Left ventricle myocardium inferior (tissue), 1 donor: ENCODE results near the gene DDX1. TPM values are rescaled to one million over a fixed set of nuclear protein-coding genes. Genes with fewer than 3 reads are reported as not detected.
"Not testable (repeated sequence)": the region's sequence is repeated elsewhere in the genome, so short reads cannot be mapped to it uniquely, and the experiment has no call there.

Source experiments
- DNase-seq: peaks from one replicate; pipeline ENCODE4 v3.0.0-alpha.2; 2020
- H3K27ac ChIP-seq: fragments of 200-600 bp; replicated peaks from 2 replicates; pipeline ENCODE4 v1.8.0; 2021
- H3K27me3 ChIP-seq: fragments of 200-600 bp; 2 replicates; pipeline ENCODE4 v1.8.0; 2021; ENCODE audit warnings: low read depth
- H3K36me3 ChIP-seq: fragments of 200-600 bp; 2 replicates; pipeline ENCODE4 v1.8.0; 2021
- H3K4me1 ChIP-seq: fragments of 200-600 bp; 2 replicates; pipeline ENCODE4 v1.8.0; 2021
- H3K4me3 ChIP-seq: fragments of 200-600 bp; 2 replicates; pipeline ENCODE4 v1.8.0; 2021; ENCODE audit warnings: mild to moderate bottlenecking, moderate library complexity
- H3K9me3 ChIP-seq: fragments of 200-600 bp; replicated peaks from 2 replicates; pipeline ENCODE4 v1.8.0; 2021
- intact Hi-C: fragments of 100-400 bp; cut with micrococcal nuclease; formaldehyde crosslinking; loops from one replicate; pipeline ENCODE4 v1.11.0; 2022
- total RNA-seq: library from RNA; stranded (reverse); fragmentation: NEBNext Ultra II Directional; extraction: Animal tissue kit (Norgen Biotek cat#: 25700); gene quantifications from one replicate; pipeline ENCODE4 v1.2.1, GENCODE V29; 2021
- TF ChIP-seq, protein P1 (sequence below): fragments of 200-600 bp; IDR thresholded peaks from 2 replicates; pipeline ENCODE4 v1.8.0; 2021; ENCODE audit warnings: antibody characterized with exemption, mild to moderate bottlenecking, borderline replicate concordance
- donor health status: DM: no; HTN: yes; CAD: no; lungs with severe emphysema.

The DDX1 gene
- total RNA-seq, 1 donor from 2014 or later = 156 TPM

DNA sequence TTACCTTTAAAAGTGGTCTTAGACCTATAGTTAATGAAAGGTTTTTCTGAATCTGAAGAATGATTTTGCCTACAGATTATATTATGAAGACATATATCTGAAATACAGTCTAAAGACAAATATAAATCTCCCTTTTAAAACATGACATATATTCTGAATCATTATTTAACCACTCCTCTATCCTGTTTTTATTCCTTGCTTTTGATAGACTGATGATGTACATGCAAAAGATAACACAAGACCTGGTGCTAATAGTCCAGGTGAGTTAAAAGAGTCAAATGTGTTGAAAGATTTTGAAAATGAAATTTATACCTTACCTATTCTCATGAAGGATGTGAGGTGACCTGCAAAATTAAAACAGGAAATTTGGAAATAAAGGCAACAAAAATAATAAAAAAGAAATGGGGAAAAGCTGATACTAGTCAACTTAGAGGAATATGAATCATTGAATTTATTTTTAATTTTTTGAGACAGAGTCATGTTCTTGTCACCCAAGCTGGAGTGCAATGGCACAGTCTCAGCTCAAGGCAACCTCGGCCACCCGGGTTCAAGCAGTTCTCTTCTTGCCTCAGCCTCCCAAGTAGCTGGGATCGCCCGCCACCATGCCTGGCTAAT, 29.3 kb downstream of the DDX1 start:
- intact Hi-C loops = no loop called here

DNA sequence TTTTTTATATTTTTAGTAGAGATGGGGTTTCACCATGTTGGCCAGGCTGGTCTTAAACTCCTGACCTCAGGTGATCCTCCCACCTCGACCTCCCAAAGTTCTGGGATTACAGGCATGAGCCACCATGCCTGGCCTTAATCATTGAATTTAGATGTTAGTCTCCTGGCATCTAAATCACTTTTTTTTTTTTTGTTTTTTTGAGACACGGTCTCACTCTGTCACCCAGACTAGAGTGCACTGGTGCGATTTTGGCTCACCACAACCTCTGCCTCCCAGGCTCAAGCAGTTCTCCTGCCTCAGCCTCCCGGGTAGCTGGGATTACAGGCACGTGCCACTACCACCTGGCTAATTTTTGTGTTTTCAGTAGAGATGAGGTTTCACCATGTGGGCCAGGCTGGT, 29.8 kb downstream of the DDX1 start:
- H3K4me1 ChIP-seq, DNase-seq, H3K4me3 ChIP-seq, H3K9me3 ChIP-seq, H3K27ac ChIP-seq, intact Hi-C loops, H3K27me3 ChIP-seq: not testable (repeated sequence)
- H3K36me3 ChIP-seq = peaks cover 98% of the 10 kb centered on the region

More for the DNA sequence above, 29.3 kb downstream of the DDX1 start:
- H3K4me1 ChIP-seq = no peaks in the 10 kb centered on the region
- H3K36me3 ChIP-seq = peaks cover 98% of the 10 kb centered on the region
- TF ChIP-seq, protein P1, sequence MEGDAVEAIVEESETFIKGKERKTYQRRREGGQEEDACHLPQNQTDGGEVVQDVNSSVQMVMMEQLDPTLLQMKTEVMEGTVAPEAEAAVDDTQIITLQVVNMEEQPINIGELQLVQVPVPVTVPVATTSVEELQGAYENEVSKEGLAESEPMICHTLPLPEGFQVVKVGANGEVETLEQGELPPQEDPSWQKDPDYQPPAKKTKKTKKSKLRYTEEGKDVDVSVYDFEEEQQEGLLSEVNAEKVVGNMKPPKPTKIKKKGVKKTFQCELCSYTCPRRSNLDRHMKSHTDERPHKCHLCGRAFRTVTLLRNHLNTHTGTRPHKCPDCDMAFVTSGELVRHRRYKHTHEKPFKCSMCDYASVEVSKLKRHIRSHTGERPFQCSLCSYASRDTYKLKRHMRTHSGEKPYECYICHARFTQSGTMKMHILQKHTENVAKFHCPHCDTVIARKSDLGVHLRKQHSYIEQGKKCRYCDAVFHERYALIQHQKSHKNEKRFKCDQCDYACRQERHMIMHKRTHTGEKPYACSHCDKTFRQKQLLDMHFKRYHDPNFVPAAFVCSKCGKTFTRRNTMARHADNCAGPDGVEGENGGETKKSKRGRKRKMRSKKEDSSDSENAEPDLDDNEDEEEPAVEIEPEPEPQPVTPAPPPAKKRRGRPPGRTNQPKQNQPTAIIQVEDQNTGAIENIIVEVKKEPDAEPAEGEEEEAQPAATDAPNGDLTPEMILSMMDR = no peak
- H3K4me3 ChIP-seq = no peak overlapping the region
- no peaks in the 10 kb centered on the region for H3K27me3 ChIP-seq
- no peak overlapping the region for H3K27ac ChIP-seq
- DNase-seq = no peak
- H3K9me3 ChIP-seq = no peaks in the 10 kb centered on the region

DNA sequence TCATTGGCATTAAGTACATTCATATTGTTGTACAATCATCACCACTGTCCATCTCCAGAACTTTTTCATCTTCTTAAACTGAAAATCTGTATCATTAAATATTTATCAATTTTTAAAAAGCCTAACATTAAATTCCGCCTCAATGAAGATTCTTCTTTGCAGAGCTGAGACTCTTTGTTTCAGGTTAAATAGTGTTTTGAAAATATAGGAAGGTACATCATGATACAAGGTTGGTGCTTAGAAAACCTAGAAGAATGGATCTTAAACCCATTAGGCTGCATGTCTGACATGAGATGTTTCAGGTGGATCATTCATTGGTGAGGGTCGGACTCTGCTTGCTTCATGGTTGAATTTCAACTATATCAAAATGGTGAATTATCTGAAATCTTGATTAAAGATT, 30.5 kb downstream of the DDX1 start:
- Histone ChIP-seq H3K9me3 (no peaks in the 10 kb centered on the region), H3K4me3 (no peak overlapping the region), H3K36me3 (peaks cover 98% of the 10 kb centered on the region), H3K4me1 (no peaks in the 10 kb centered on the region), H3K27me3 (no peaks in the 10 kb centered on the region), H3K27ac (no peak overlapping the region)
- DNase-seq = no peak
- intact Hi-C loops = no loop called here
- TF ChIP-seq, protein P1 = no peak

DNA sequence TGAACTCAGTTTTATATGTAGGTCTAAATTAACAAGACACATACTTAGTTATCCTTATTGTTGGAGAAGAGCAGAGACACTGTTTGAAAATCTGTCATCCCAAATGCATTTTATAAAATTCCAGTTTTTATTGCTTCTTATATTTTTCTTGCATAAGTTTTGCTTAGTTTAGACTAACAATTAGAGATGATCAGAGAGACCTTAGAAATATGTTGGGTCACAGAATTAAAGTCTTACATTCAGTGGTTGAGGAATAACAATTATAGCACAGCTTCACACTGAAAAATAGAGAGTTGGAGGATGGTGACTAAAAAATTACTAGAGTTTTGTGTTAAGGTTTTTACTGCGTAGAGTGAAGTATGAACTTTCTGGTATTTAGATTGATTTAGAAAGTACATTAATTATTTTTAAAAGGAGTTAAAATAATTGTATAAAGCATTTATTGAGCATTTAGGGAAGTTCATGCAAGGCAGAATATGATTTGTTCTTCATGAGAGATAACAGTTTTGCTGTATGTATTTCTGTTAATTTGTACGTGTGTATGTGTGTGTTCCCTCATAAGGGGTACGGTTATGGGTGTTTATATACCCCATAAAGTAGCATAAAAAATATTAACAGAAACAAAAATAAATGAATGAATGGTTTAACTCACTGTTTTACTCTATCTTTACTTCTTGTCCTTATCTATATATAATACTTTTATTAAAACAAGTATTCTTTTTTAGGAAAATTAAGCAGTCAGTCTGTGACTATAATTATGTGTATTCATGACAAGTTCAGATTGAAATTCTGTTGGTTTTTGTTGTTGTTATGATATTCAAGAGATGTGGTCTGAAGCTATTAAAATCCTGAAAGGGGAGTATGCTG, 31.2 kb downstream of the DDX1 start:
- Histone ChIP-seq H3K4me3 (no peak overlapping the region), H3K4me1 (no peaks in the 10 kb centered on the region), H3K27ac (no peak overlapping the region), H3K36me3 (peaks cover 100% of the 10 kb centered on the region), H3K27me3 (no peaks in the 10 kb centered on the region), H3K9me3 (no peaks in the 10 kb centered on the region)
- DNase-seq = no peak
- intact Hi-C loops = no loop called here
- TF ChIP-seq, protein P1 = no peak

DNA sequence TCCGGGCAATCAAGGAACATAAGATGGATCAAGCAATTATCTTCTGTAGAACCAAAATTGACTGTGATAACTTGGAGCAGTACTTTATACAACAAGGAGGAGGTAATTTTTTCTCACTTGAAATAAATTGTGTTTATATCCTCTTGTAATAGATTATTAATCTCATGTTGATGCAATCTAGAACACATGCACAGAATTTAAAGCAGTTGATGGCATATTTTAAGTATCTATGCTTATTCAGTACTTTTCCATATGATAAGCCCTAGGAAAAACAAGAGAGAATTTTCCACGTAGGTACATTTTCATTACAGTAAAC, 31.8 kb downstream of the DDX1 start:
- DNase-seq = no peak
- Histone ChIP-seq H3K9me3 (no peaks in the 10 kb centered on the region), H3K27me3 (no peaks in the 10 kb centered on the region), H3K27ac (no peak overlapping the region), H3K4me1 (no peaks in the 10 kb centered on the region), H3K4me3 (no peak overlapping the region), H3K36me3 (peaks cover 100% of the 10 kb centered on the region)
- TF ChIP-seq, protein P1 = no peak
- intact Hi-C loops = no loop called here

DNA sequence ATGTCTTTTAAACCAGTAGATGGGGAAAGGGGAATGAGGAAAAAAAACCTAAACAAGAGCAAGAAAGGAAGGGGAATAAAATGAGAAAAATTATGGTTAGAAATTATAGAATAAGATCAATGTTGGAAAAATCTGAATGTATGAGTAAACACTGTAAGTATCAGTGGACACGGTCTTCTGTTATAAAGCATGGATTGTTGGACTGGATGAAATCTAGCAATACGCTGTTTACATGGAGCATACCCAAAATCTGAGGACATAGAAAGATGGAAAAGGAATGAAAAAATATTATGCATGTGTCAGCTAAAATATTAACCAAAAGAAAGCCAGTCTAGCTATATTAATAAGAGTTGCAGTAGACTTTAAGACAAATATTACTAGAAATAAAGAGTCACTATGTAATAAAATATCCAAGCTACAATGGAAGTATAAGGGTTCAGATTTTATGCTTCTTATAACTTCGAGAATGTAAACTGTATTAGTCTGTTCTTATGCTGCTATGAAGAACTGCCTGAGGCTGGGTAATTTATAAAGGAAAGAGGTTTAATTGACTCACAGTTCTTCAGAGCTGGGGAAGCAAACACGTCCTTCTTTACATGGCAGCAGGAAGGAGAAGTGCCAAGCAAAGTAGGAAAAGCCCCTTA, 32.4 kb downstream of the DDX1 start:
- DNase-seq = no peak
- H3K36me3 ChIP-seq = peaks cover 97% of the 10 kb centered on the region
- H3K4me1 ChIP-seq = no peaks in the 10 kb centered on the region
- no peak overlapping the region for H3K27ac ChIP-seq
- intact Hi-C loops = no loop called here
- H3K4me3 ChIP-seq = no peak overlapping the region
- TF ChIP-seq, protein P1 = no peak
- H3K27me3 ChIP-seq = no peaks in the 10 kb centered on the region
- H3K9me3 ChIP-seq = no peaks in the 10 kb centered on the region
